Activated T-cell treated with anti-CD3 and anti-CD28 coated beads for 24 hours (primary cell): ENCODE data around the gene DECR2.
"Not testable (repeated sequence)": the region's sequence is repeated elsewhere in the genome, so short reads cannot be mapped to it uniquely, and the experiment has no call there.

ENCODE experiments used
- DNase-seq: peaks from one replicate; pipeline ENCODE4 v3.0.0-alpha.2; 2020; ENCODE audit warnings: low read depth

Gene DECR2

GRCh38 chr16:379183-379960 is 22.3 kb upstream of the DECR2 start:
- no peak for DNase-seq

GRCh38 chr16:379961-380761 is 21.5 kb upstream of the DECR2 start:
- DNase-seq: no peak

GRCh38 chr16:380762-381011 is 21.0 kb upstream of the DECR2 start:
- DNase-seq: no peak

- DNase-seq: no peak
These were observed 20.5 kb upstream of the DECR2 start for GRCh38 chr16:381012-381788.

GRCh38 chr16:381789-382717 is 19.6 kb upstream of the DECR2 start, which contains the start of gene PGAP6:
Gene PGAP6, minus strand, starts transcription at chr16:381978. Its CDS starts 157 bp downstream, at chr16:381821.
- DNase-seq: peak; percentile 58

- DNase-seq: no peak
These were observed 18.2 kb upstream of the DECR2 start for GRCh38 chr16:383326-384051.

- no peak for DNase-seq
These were observed 15.0 kb upstream of the DECR2 start for GRCh38 chr16:386641-387156.

GRCh38 chr16:387761-388666 is 13.7 kb upstream of the DECR2 start:
- not testable (repeated sequence) for DNase-seq

- DNase-seq: no peak
These were observed 12.3 kb upstream of the DECR2 start for GRCh38 chr16:389352-389751.

- DNase-seq: peak; percentile 80
These were observed 9.8 kb upstream of the DECR2 start for GRCh38 chr16:391885-392335.

GRCh38 chr16:392450-393030 is 9.1 kb upstream of the DECR2 start:
- DNase-seq: no peak

- no peak for DNase-seq
These were observed 5.5 kb upstream of the DECR2 start for GRCh38 chr16:396199-396598.

GRCh38 chr16:396605-397004 is 5.1 kb upstream of the DECR2 start:
- no peak for DNase-seq

GRCh38 chr16:397135-397661 is 4.5 kb upstream of the DECR2 start, which contains the start of gene NME4:
Gene NME4, plus strand, starts transcription at chr16:397199. Its CDS starts 24 bp downstream, at chr16:397223.
- DNase-seq: no peak

GRCh38 chr16:397736-398332 is 3.9 kb upstream of the DECR2 start:
- DNase-seq: no peak

- no peak for DNase-seq
These were observed 2.9 kb upstream of the DECR2 start for GRCh38 chr16:398561-399339.

- no peak for DNase-seq
These were observed 2.2 kb upstream of the DECR2 start for GRCh38 chr16:399340-400019.
